Testis (tissue), 3 donors: ENCODE measurements around the gene PRIM2. TPM values are rescaled to one million over a fixed set of nuclear protein-coding genes. Genes with fewer than 3 reads are reported as not detected.
"Not testable (repeated sequence)": the region's sequence is repeated elsewhere in the genome, so short reads cannot be mapped to it uniquely, and the experiment has no call there.

ENCODE experiments used
- DNase-seq: peaks from one replicate; pipeline ENCODE4 v3.0.0-alpha.2; 2019
- H3K27ac ChIP-seq, 2 donors: fragments of 200-600 bp; sonication (generic); one replicate each; pipeline ENCODE4 v1.5.1; 2019
- H3K27me3 ChIP-seq: fragments of 200-600 bp; sonication (generic); one replicate; pipeline ENCODE4 v1.5.1; 2019
- H3K36me3 ChIP-seq: fragments of 200-600 bp; sonication (generic); one replicate; pipeline ENCODE4 v1.5.1; 2017; ENCODE audit warnings: low read depth; ENCODE audit errors: missing control alignments
- H3K4me1 ChIP-seq: fragments of 200-600 bp; sonication (generic); one replicate; pipeline ENCODE4 v1.5.1; 2019
- H3K4me3 ChIP-seq, 2 donors: fragments of 200-600 bp; sonication (generic); one replicate each; pipeline ENCODE4 v1.5.1; 2017 to 2019
- H3K9me3 ChIP-seq: fragments of 200-600 bp; sonication (generic); one replicate; pipeline ENCODE4 v1.5.1; 2017
- CTCF ChIP-seq, 3 experiments: fragments of 450-650 bp in 2 of 3; fragments of 200-600 bp in 1 of 3; sonication (generic) in 1 of 3; IDR thresholded peaks; one replicate each; pipeline ENCODE4 v1.5.1; 2016 to 2019; ENCODE audit warnings: antibody characterized with exemption in 3 of 3, mild to moderate bottlenecking in 2 of 3, moderate library complexity in 1 of 3
- POLR2A ChIP-seq: fragments of 450-650 bp; IDR thresholded peaks from one replicate; pipeline ENCODE4 v1.6.1; 2017; ENCODE audit warnings: antibody characterized with exemption, mild to moderate bottlenecking, moderate library complexity
- WGBS, 2 donors: methylation state at CpG; one replicate each; pipeline ENCODE4 v1.1.5; 2018; 5-methylcytosine and 5-hydroxymethylcytosine counted together
- intact Hi-C: fragments of 100-400 bp; cut with DNase I; formaldehyde crosslinking; loops from one replicate; pipeline ENCODE4 v1.15.1; 2023; ENCODE audit warnings: low total_unique reads
- polyA plus RNA-seq: library from polyadenylated mRNA; stranded (reverse); fragments of 350-450 nt; fragmentation: Illumina TruSeq; extraction: RNeasy Lipid Tissue Mini Kit (QIAGEN cat#74804); gene quantifications from one replicate; pipeline ENCODE4 v1.2.3, GENCODE V29; 2014; ENCODE audit warnings: low read depth, low replicate concordance; ENCODE audit not compliant: insufficient read depth
- total RNA-seq, 2 donors: library from RNA; depleted of rRNA; stranded (reverse); fragments of >200 nt; gene quantifications; one replicate each; pipeline ENCODE4 v1.2.3, GENCODE V29; 2016

Gene PRIM2
- total and polyA plus RNA-seq, 3 donors from 2014 or later = 11.0 to 13.2 (median 11.1) TPM

GRCh38 chr6:57303931-57304681 lies 13.3 kb upstream of the PRIM2 start:
- Histone ChIP-seq H3K36me3 (no peaks in the 10 kb centered on the region), H3K9me3 (no peaks in the 10 kb centered on the region), H3K4me1 (peaks cover 5% of the 10 kb centered on the region), H3K27me3 (no peaks in the 10 kb centered on the region), H3K27ac (no peak overlapping the region), H3K4me3 (no peak overlapping the region)
- DNase-seq = no peak
- TF ChIP-seq CTCF (IDR thresholded peaks at IDR 0.05) = no peak
- TF ChIP-seq POLR2A = no peak
- 93 to 95% methylated on average over 1 of the region's 1 CpG for WGBS, 2 donors
- intact Hi-C loops = no loop called here

- no peaks in the 10 kb centered on the region for H3K27me3 ChIP-seq
- no peaks in the 10 kb centered on the region for H3K9me3 ChIP-seq
- intact Hi-C loops = no loop called here
- WGBS, 2 donors = 37 to 52% methylated on average over 3 of the region's 3 CpGs
- peak overlapping the region in 1 of 2 donors; percentile 0 for H3K27ac ChIP-seq
- TF ChIP-seq POLR2A (no peak), CTCF (IDR thresholded peaks at IDR 0.05) (no peak)
- no peak for DNase-seq
- H3K4me1 ChIP-seq = peaks cover 5% of the 10 kb centered on the region
- no peak overlapping the region for H3K4me3 ChIP-seq
- no peaks in the 10 kb centered on the region for H3K36me3 ChIP-seq
Measured at GRCh38 chr6:57305107-57305506, 12.3 kb upstream of the PRIM2 start.

- no peaks in the 10 kb centered on the region for H3K9me3 ChIP-seq
- no peaks in the 10 kb centered on the region for H3K27me3 ChIP-seq
- TF ChIP-seq POLR2A (no peak), CTCF (IDR thresholded peaks at IDR 0.05) (no peak)
- H3K4me3 ChIP-seq = no peak overlapping the region
- WGBS, 2 donors = 55 to 60% methylated on average over 2 of the region's 2 CpGs
- no peaks in the 10 kb centered on the region for H3K36me3 ChIP-seq
- no peak for DNase-seq
- H3K27ac ChIP-seq = no peak overlapping the region
- peaks cover 5% of the 10 kb centered on the region for H3K4me1 ChIP-seq
- intact Hi-C loops = no loop called here
Measured at GRCh38 chr6:57305761-57306160, 11.7 kb upstream of the PRIM2 start.

- H3K27ac ChIP-seq = no peak overlapping the region
- peaks cover 5% of the 10 kb centered on the region for H3K4me1 ChIP-seq
- no peaks in the 10 kb centered on the region for H3K36me3 ChIP-seq
- no peak overlapping the region for H3K4me3 ChIP-seq
- intact Hi-C loops = no loop called here
- DNase-seq = no peak
- H3K27me3 ChIP-seq = no peaks in the 10 kb centered on the region
- TF ChIP-seq POLR2A (no peak), CTCF (IDR thresholded peaks at IDR 0.05) (no peak)
- no peaks in the 10 kb centered on the region for H3K9me3 ChIP-seq
- WGBS, 2 donors = 71 to 76% methylated on average over 5 of the region's 5 CpGs
Measured at GRCh38 chr6:57306273-57306672, 11.2 kb upstream of the PRIM2 start.

- H3K4me3 ChIP-seq = no peak overlapping the region
- WGBS, 2 donors = 85 to 100% methylated on average over 1 of the region's 1 CpG
- no peaks in the 10 kb centered on the region for H3K27me3 ChIP-seq
- no peaks in the 10 kb centered on the region for H3K9me3 ChIP-seq
- no peaks in the 10 kb centered on the region for H3K36me3 ChIP-seq
- DNase-seq = no peak
- no peak for TF ChIP-seq POLR2A
- no peak for TF ChIP-seq CTCF (IDR thresholded peaks at IDR 0.05)
- intact Hi-C loops = no loop called here
- peaks cover 5% of the 10 kb centered on the region for H3K4me1 ChIP-seq
- H3K27ac ChIP-seq = no peak overlapping the region
Measured at GRCh38 chr6:57307850-57308249, 9.6 kb upstream of the PRIM2 start.

- DNase-seq, H3K4me3 ChIP-seq, H3K36me3 ChIP-seq, intact Hi-C loops, H3K27ac ChIP-seq, H3K27me3 ChIP-seq, H3K9me3 ChIP-seq, H3K4me1 ChIP-seq: not testable (repeated sequence)
- 63 to 78% methylated on average over 1 to 3 of the region's 3 CpGs for WGBS, 2 donors
Measured at GRCh38 chr6:57308755-57309154, 8.7 kb upstream of the PRIM2 start.

- WGBS, 2 donors = 71 to 74% methylated on average over 16 to 21 of the region's 21 CpGs
- peak overlapping the region in 1 of 2 donors; percentile 17 for H3K4me3 ChIP-seq
- not testable (repeated sequence) for DNase-seq, H3K27ac ChIP-seq, H3K4me1 ChIP-seq, H3K36me3 ChIP-seq, H3K9me3 ChIP-seq, H3K27me3 ChIP-seq
- intact Hi-C loops = loop anchor here (10.0 kb wide), 1 partner anchor 405 kb away; no protein-coding TSS in a partner anchor
Measured at GRCh38 chr6:57310095-57310816, 7.2 kb upstream of the PRIM2 start.
